H9 (cell line): ENCODE data around the gene SHB. TPM values are rescaled to one million over a fixed set of nuclear protein-coding genes. Genes with fewer than 3 reads are reported as not detected.

Experiments
- DNase-seq: peaks from one replicate; pipeline ENCODE4 v3.0.0-alpha.2; 2017
- H2AFZ ChIP-seq: one replicate; pipeline ENCODE4 v1.6.1; 2013; ENCODE audit warnings: mild to moderate bottlenecking, low read length, control low read depth, moderate library complexity
- H2AK5ac ChIP-seq: 2 replicates; pipeline ENCODE4 v1.6.1; 2013; ENCODE audit warnings: low read length, control low read depth, mixed read lengths; ENCODE audit not compliant: insufficient read length
- H2BK120ac ChIP-seq: one replicate; pipeline ENCODE4 v1.6.1; 2013; ENCODE audit warnings: low read depth, mild to moderate bottlenecking, low read length, control low read depth, inconsistent platforms; ENCODE audit not compliant: poor library complexity, severe bottlenecking
- H2BK12ac ChIP-seq: 2 replicates; pipeline ENCODE4 v1.6.1; 2013; ENCODE audit warnings: low read length, control low read depth, mixed read lengths, low read depth; ENCODE audit not compliant: insufficient read length
- H2BK15ac ChIP-seq: 2 replicates; pipeline ENCODE4 v1.6.1; 2013; ENCODE audit warnings: low read depth, low read length, control low read depth
- H2BK20ac ChIP-seq: one replicate; pipeline ENCODE4 v1.6.1; 2013; ENCODE audit warnings: low read depth, mild to moderate bottlenecking, low read length, control low read depth, inconsistent platforms; ENCODE audit not compliant: poor library complexity, severe bottlenecking
- H2BK5ac ChIP-seq: 2 replicates; pipeline ENCODE4 v1.6.1; 2013; ENCODE audit warnings: low read length, control low read depth, mixed read lengths; ENCODE audit not compliant: insufficient read length
- H3K14ac ChIP-seq: 2 replicates; pipeline ENCODE4 v1.6.1; 2013; ENCODE audit warnings: low read length, control low read depth; ENCODE audit not compliant: insufficient read depth
- H3K18ac ChIP-seq: 2 replicates; pipeline ENCODE4 v1.6.1; 2013; ENCODE audit warnings: low read depth, mild to moderate bottlenecking, mixed read lengths, low read length, control low read depth; ENCODE audit not compliant: insufficient read length
- H3K23ac ChIP-seq: 2 replicates; pipeline ENCODE4 v1.6.1; 2013; ENCODE audit warnings: low read length, control low read depth, mixed read lengths, low read depth; ENCODE audit not compliant: insufficient read length
- H3K23me2 ChIP-seq: 2 replicates; pipeline ENCODE4 v1.6.1; 2013; ENCODE audit warnings: low read depth, mild to moderate bottlenecking, mixed read lengths, low read length, control low read depth; ENCODE audit not compliant: insufficient read length, poor library complexity, severe bottlenecking
- H3K27ac ChIP-seq: 2 replicates; pipeline ENCODE4 v1.5.1; 2013; ENCODE audit warnings: low read length, control low read depth, mixed read lengths, low read depth; ENCODE audit not compliant: insufficient read length
- H3K27me3 ChIP-seq: 2 replicates; pipeline ENCODE4 v1.6.1; 2013; ENCODE audit warnings: low read length, control low read depth, inconsistent platforms; ENCODE audit not compliant: insufficient read depth
- H3K4ac ChIP-seq: 2 replicates; pipeline ENCODE4 v1.6.1; 2013; ENCODE audit warnings: low read depth, mild to moderate bottlenecking, control low read depth, inconsistent platforms, low read length, moderate library complexity
- H3K4me1 ChIP-seq: 2 replicates; pipeline ENCODE4 v1.6.1; 2013; ENCODE audit warnings: low read length, control low read depth, inconsistent platforms; ENCODE audit not compliant: insufficient read depth
- H3K4me2 ChIP-seq: 2 replicates; pipeline ENCODE4 v1.6.1; 2013; ENCODE audit warnings: low read length, control low read depth, mixed read lengths; ENCODE audit not compliant: insufficient read length, insufficient read depth
- H3K56ac ChIP-seq: 2 replicates; pipeline ENCODE4 v1.6.1; 2013; ENCODE audit warnings: low read depth, mild to moderate bottlenecking, mixed read lengths, low read length, control low read depth; ENCODE audit not compliant: insufficient read length
- H3K79me1 ChIP-seq: 2 replicates; pipeline ENCODE4 v1.6.1; 2013; ENCODE audit warnings: low read depth, mild to moderate bottlenecking, moderate library complexity, low read length, control low read depth, inconsistent platforms; ENCODE audit not compliant: insufficient read depth, poor library complexity, severe bottlenecking
- H3K79me2 ChIP-seq: 2 replicates; pipeline ENCODE4 v1.6.1; 2013; ENCODE audit warnings: low read length, control low read depth, inconsistent platforms; ENCODE audit not compliant: insufficient read depth
- H3K9ac ChIP-seq: 2 replicates; pipeline ENCODE4 v1.6.1; 2013; ENCODE audit warnings: low read length, control low read depth, mixed read lengths; ENCODE audit not compliant: insufficient read length; ENCODE audit errors: extremely low read depth
- H3K9me3 ChIP-seq: one replicate; pipeline ENCODE4 v1.6.1; 2013; ENCODE audit warnings: low read depth, low read length, inconsistent platforms; ENCODE audit not compliant: control insufficient read depth
- H3T11ph ChIP-seq: one replicate; pipeline ENCODE4 v1.6.1; 2013; ENCODE audit warnings: mild to moderate bottlenecking, low read length, control low read depth, inconsistent platforms
- H4K20me1 ChIP-seq: one replicate; pipeline ENCODE4 v1.6.1; 2013; ENCODE audit not compliant: control insufficient read depth, insufficient read length, insufficient read depth
- H4K5ac ChIP-seq: 2 replicates; pipeline ENCODE4 v1.6.1; 2013; ENCODE audit warnings: low read depth, mild to moderate bottlenecking, mixed read lengths, low read length, control low read depth; ENCODE audit not compliant: insufficient read length
- H4K8ac ChIP-seq: replicated peaks from 2 replicates; pipeline ENCODE4 v1.6.1; 2013; ENCODE audit warnings: low read length, control low read depth, mixed read lengths, low read depth; ENCODE audit not compliant: insufficient read length
- H4K91ac ChIP-seq: 2 replicates; pipeline ENCODE4 v1.6.1; 2013; ENCODE audit warnings: low read depth, mild to moderate bottlenecking, moderate library complexity, mixed read lengths, low read length, control low read depth; ENCODE audit not compliant: insufficient read length
- H3K27ac Mint-ChIP-seq, 3 experiments: 2 replicates in 2 of 3; 3 replicates in 1 of 3; pipeline ENCODE4 v1.8.0; 2020 to 2021; ENCODE audit warnings: mixed read lengths in 3 of 3, mild to moderate bottlenecking in 1 of 3, moderate library complexity in 1 of 3
- H3K27me3 Mint-ChIP-seq: 2 replicates; pipeline ENCODE4 v1.8.0; 2021; ENCODE audit warnings: low read depth, mild to moderate bottlenecking, moderate library complexity, mixed read lengths
- H3K36me3 Mint-ChIP-seq, 3 experiments: 2 replicates in 2 of 3; 3 replicates in 1 of 3; pipeline ENCODE4 v1.8.0; 2020 to 2021; ENCODE audit warnings: low read depth in 3 of 3, mixed read lengths in 3 of 3; ENCODE audit not compliant: insufficient read depth in 1 of 3
- H3K4me1 Mint-ChIP-seq, 2 experiments: 2 replicates each; pipeline ENCODE4 v1.8.0; 2020; ENCODE audit warnings: mixed read lengths in 2 of 2
- H3K4me3 Mint-ChIP-seq, 2 experiments: 2 replicates in 1 of 2; 3 replicates in 1 of 2; pipeline ENCODE4 v1.8.0; 2020 to 2021; ENCODE audit warnings: mild to moderate bottlenecking in 2 of 2, mixed read lengths in 2 of 2, moderate library complexity in 1 of 2
- H3K9me3 Mint-ChIP-seq, 2 experiments: 2 replicates in 1 of 2; 3 replicates in 1 of 2; pipeline ENCODE4 v1.8.0; 2020; ENCODE audit warnings: mild to moderate bottlenecking in 2 of 2, mixed read lengths in 2 of 2, moderate library complexity in 1 of 2
- WGBS: extraction: QIAGEN DNeasy Blood & Tissue Kit; methylation state at CpG from one replicate; pipeline ENCODE4 v1.1.7; 2013; ENCODE audit warnings: missing lambda C conversion rate, low lambda C conversion rate, mixed read lengths; ENCODE audit not compliant: insufficient read length; ENCODE audit errors: extremely low coverage; 5-methylcytosine and 5-hydroxymethylcytosine counted together
- total RNA-seq: library from RNA; stranded (reverse); gene quantifications from 2 replicates; pipeline ENCODE4 v1.2.1, GENCODE V29; 2021
- TF ChIP-seq, protein P1 (sequence below): fragments of 200-600 bp; sonication (generic); conservative IDR thresholded peaks from 3 replicates; pipeline ENCODE4 v1.8.0; 2021; ENCODE audit warnings: antibody characterized with exemption, mild to moderate bottlenecking

SHB gene
- total RNA-seq, 1 experiment from 2014 or later: 14.6 TPM

DNA sequence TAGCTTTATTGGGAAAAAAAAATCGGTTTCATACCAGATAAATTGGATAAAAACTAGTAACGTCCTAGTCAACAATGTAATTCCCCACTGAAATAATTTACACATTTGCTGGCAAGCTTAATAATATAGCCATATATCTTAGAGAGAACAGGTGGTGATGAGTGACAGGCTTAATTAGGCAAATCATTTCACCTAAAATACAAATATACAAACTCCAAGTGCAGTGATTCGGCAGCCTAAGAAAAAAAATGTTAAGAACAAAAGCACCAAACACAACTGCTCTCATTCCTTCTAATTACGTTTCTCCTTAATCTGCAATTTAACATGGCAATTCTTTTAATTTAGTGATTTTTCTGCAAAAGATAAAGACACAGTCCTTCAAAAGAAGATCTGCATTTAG lies 109.1 kb downstream of the SHB start:
- H3K36me3 Mint-ChIP-seq: peaks cover 0 to 7% (median 3%) of the 10 kb centered on the region in 3 experiments; a peak in 6 of 7 replicates
- Histone ChIP-seq H3K27me3 (no peaks in the 10 kb centered on the region), H2AFZ (no peak overlapping the region), H2BK120ac (no peak overlapping the region), H4K20me1 (no peaks in the 10 kb centered on the region), H2AK5ac (no peak overlapping the region), H3K4ac (no peak overlapping the region), H3T11ph (no peak overlapping the region), H4K5ac (no peak overlapping the region), H3K27ac (no peak overlapping the region), H2BK15ac (no peak overlapping the region), H4K91ac (no peak overlapping the region), H3K79me1 (no peaks in the 10 kb centered on the region), H3K9ac (no peak overlapping the region), H3K56ac (no peak overlapping the region), H3K18ac (no peak overlapping the region), H2BK5ac (no peak overlapping the region), H3K23me2 (no peaks in the 10 kb centered on the region), H3K23ac (no peak overlapping the region), H3K4me2 (no peak overlapping the region), H2BK20ac (no peak overlapping the region), H3K9me3 (no peaks in the 10 kb centered on the region), H3K4me1 (no peaks in the 10 kb centered on the region), H3K79me2 (no peaks in the 10 kb centered on the region; the same call in 1 of the 2 replicates), H4K8ac (no peak overlapping the region), H2BK12ac (no peak overlapping the region), H3K14ac (no peak overlapping the region)
- DNase-seq: no peak
- H3K4me3 Mint-ChIP-seq: no peak overlapping the region
- H3K27me3 Mint-ChIP-seq: no peaks in the 10 kb centered on the region
- no CpG with 5 or more reads among the region's 4 CpGs for WGBS
- no peaks in the 10 kb centered on the region for H3K9me3 Mint-ChIP-seq
- TF ChIP-seq, protein P1, sequence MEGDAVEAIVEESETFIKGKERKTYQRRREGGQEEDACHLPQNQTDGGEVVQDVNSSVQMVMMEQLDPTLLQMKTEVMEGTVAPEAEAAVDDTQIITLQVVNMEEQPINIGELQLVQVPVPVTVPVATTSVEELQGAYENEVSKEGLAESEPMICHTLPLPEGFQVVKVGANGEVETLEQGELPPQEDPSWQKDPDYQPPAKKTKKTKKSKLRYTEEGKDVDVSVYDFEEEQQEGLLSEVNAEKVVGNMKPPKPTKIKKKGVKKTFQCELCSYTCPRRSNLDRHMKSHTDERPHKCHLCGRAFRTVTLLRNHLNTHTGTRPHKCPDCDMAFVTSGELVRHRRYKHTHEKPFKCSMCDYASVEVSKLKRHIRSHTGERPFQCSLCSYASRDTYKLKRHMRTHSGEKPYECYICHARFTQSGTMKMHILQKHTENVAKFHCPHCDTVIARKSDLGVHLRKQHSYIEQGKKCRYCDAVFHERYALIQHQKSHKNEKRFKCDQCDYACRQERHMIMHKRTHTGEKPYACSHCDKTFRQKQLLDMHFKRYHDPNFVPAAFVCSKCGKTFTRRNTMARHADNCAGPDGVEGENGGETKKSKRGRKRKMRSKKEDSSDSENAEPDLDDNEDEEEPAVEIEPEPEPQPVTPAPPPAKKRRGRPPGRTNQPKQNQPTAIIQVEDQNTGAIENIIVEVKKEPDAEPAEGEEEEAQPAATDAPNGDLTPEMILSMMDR: no peak
- H3K4me1 Mint-ChIP-seq: peaks cover 19 to 20% of the 10 kb centered on the region in 2 experiments
- no peak overlapping the region for H3K27ac Mint-ChIP-seq
